Karpas-422 (cell line): ENCODE data around the gene FGF23. TPM values are rescaled to one million over a fixed set of nuclear protein-coding genes. Genes with fewer than 3 reads are reported as not detected.

Experiments
- DNase-seq: peaks from one replicate; pipeline ENCODE4 v3.0.0-alpha.2; 2015
- H2AFZ ChIP-seq: fragments of 200-600 bp; sonication (generic); 2 replicates; pipeline ENCODE4 v1.6.1; 2014; ENCODE audit warnings: antibody characterized with exemption, low read length, mixed read lengths
- H3K27ac ChIP-seq: fragments of 200-600 bp; sonication (generic); 2 replicates; pipeline ENCODE4 v1.5.1; 2014; ENCODE audit warnings: mild to moderate bottlenecking, low read length, moderate library complexity
- H3K27me3 ChIP-seq: fragments of 200-600 bp; sonication (generic); 2 replicates; pipeline ENCODE4 v1.6.1; 2014; ENCODE audit warnings: low read length, mixed read lengths
- H3K36me3 ChIP-seq: fragments of 200-600 bp; sonication (generic); 2 replicates; pipeline ENCODE4 v1.6.1; 2014; ENCODE audit warnings: low read length, mixed read lengths; ENCODE audit not compliant: insufficient read depth
- H3K4me1 ChIP-seq: fragments of 200-600 bp; sonication (generic); 2 replicates; pipeline ENCODE4 v1.6.1; 2014; ENCODE audit warnings: mild to moderate bottlenecking, low read length, mixed read lengths
- H3K4me2 ChIP-seq: fragments of 200-600 bp; sonication (generic); 2 replicates; pipeline ENCODE4 v1.6.1; 2014; ENCODE audit warnings: low read length, low read depth, mild to moderate bottlenecking; ENCODE audit not compliant: poor library complexity, severe bottlenecking
- H3K4me3 ChIP-seq: fragments of 200-600 bp; sonication (generic); 2 replicates; pipeline ENCODE4 v1.5.1; 2014; ENCODE audit warnings: mild to moderate bottlenecking, antibody characterized with exemption, low read length, mixed read lengths
- H3K79me2 ChIP-seq: fragments of 200-600 bp; sonication (generic); 2 replicates; pipeline ENCODE4 v1.6.1; 2014; ENCODE audit warnings: mild to moderate bottlenecking, low read length, mixed read lengths
- H3K9ac ChIP-seq: fragments of 200-600 bp; sonication (generic); 2 replicates; pipeline ENCODE4 v1.6.0; 2014; ENCODE audit warnings: low read length
- H3K9me2 ChIP-seq: fragments of 200-600 bp; sonication (generic), shearing (Covaris generic); replicated peaks from 2 replicates; pipeline ENCODE4 v1.6.0; 2014; ENCODE audit warnings: mild to moderate bottlenecking, low read length, moderate library complexity; ENCODE audit not compliant: insufficient read depth
- H3K9me3 ChIP-seq: fragments of 300-700, 200-600 bp; sonication (generic); 2 replicates; pipeline ENCODE4 v1.6.1; 2014; ENCODE audit warnings: low read length, mixed read lengths
- H4K20me1 ChIP-seq: fragments of 200-600 bp; sonication (generic); 2 replicates; pipeline ENCODE4 v1.6.1; 2014; ENCODE audit warnings: mild to moderate bottlenecking, antibody characterized with exemption, low read length, low read depth; ENCODE audit not compliant: insufficient read depth
- total RNA-seq: library from RNA; depleted of rRNA; stranded (reverse); fragments of >200 nt; shearing (Covaris generic); gene quantifications from 2 replicates; pipeline ENCODE4 v1.2.3, GENCODE V29; 2014; ENCODE audit warnings: low replicate concordance; rRNA removed

FGF23 gene
- not detected in 2 replicates for total RNA-seq

DNA sequence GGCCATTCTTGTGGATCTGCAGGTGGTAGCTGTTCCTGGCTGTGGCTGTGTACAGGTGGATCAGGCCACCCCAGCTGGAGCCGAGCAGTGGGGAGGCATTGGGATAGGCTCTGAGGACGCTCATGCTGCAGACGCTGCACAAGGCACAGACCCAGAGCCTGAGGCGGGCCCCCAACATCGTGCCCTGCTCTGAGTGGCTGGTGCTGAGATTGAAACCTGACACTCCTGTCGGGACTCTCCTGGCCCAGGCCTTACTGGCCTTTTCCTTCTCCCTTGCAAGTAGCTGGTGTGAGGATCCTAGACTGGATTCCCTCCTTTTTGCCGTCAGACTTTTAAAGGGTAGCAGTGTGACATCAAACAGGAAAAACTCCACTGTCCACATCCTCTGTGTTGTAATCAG, at the start of gene FGF23:
Gene FGF23 (minus strand): TSS at position 308 of the 400 bp plus-strand sequence. CDS start 130 bp downstream, at position 178.
- Histone ChIP-seq H3K27ac (no peak within 1 kb of the TSS), H3K4me2 (no peak within 1 kb of the TSS), H3K4me1 (no peaks in the 10 kb centered on the region), H3K4me3 (no peak within 1 kb of the TSS), H3K9me3 (no peaks in the 10 kb centered on the region), H3K79me2 (no peaks in the 10 kb centered on the region), H2AFZ (no peak within 1 kb of the TSS), H3K9ac (no peak within 1 kb of the TSS), H4K20me1 (no peaks in the 10 kb centered on the region), H3K9me2 (no peaks in the 10 kb centered on the region), H3K36me3 (no peaks in the 10 kb centered on the region), H3K27me3 (no peaks in the 10 kb centered on the region)
- DNase-seq, result no peak

DNA sequence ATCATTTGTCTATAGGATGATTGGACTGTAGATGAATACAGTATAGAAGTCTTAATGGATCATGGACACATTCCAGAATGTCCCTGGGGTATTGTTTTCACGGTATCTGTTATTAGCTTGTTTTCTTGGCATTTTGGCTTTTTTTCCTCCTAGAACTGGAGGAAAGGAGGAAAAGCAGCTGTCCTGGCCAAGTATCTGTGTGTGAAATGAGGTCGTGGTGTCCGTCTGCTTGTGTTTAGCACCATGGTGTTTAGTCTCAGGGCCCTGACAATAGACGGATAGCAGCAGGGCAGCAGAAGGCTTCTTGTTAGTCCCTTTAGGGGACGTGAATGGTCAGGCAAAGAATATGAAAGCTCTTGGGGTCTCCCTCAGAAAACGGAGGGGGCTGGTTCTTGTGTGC, 44.9 kb upstream of the FGF23 start:
- Histone ChIP-seq H3K9me3 (no peaks in the 10 kb centered on the region), H4K20me1 (no peaks in the 10 kb centered on the region), H3K27me3 (no peaks in the 10 kb centered on the region; the same call in 1 of the 2 replicates), H3K9ac (no peak overlapping the region), H3K4me3 (no peak overlapping the region), H3K4me2 (no peak overlapping the region), H3K4me1 (no peaks in the 10 kb centered on the region), H2AFZ (no peak overlapping the region), H3K79me2 (no peaks in the 10 kb centered on the region), H3K27ac (no peak overlapping the region), H3K36me3 (no peaks in the 10 kb centered on the region), H3K9me2 (no peaks in the 10 kb centered on the region)
- DNase-seq, result no peak

DNA sequence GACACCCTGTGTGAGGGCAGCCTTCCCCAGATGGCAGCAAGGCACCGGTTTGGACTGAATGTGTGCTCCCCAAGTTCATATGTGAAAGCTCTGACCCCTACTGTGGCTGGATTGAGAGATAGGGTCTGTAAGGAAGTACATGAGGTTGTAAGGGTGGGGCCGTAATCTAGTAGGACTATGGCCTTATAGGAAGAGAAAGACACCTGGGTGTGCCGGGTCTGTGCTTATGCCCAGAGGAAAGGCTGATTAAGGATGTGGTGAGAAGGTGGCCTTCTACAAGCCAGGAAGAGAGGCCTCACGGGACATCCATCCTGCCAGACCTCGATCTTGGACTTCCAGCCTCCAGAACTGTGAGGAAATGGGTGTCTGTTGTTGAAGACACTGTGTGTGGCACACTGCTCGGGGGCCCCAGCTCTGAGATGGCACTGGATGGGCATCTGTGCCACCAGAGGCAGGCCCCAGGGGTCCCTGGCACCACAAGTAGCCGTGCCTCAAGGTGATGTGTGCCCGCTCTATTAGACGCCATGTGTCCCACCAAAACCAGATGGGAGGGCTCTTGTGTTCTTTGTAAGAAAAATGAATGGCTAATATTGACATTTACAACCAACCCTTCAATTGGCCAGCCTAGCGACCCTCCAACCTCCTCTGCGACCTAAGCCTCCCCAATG, 44.1 kb upstream of the FGF23 start:
- Histone ChIP-seq H3K4me2 (no peak overlapping the region), H3K9me2 (no peaks in the 10 kb centered on the region), H3K4me3 (no peak overlapping the region), H3K9me3 (no peaks in the 10 kb centered on the region), H3K4me1 (no peaks in the 10 kb centered on the region), H3K27me3 (no peaks in the 10 kb centered on the region; the same call in 1 of the 2 replicates), H3K27ac (no peak overlapping the region), H3K36me3 (no peaks in the 10 kb centered on the region), H4K20me1 (no peaks in the 10 kb centered on the region), H3K9ac (no peak overlapping the region), H3K79me2 (no peaks in the 10 kb centered on the region), H2AFZ (no peak overlapping the region)
- no peak for DNase-seq

DNA sequence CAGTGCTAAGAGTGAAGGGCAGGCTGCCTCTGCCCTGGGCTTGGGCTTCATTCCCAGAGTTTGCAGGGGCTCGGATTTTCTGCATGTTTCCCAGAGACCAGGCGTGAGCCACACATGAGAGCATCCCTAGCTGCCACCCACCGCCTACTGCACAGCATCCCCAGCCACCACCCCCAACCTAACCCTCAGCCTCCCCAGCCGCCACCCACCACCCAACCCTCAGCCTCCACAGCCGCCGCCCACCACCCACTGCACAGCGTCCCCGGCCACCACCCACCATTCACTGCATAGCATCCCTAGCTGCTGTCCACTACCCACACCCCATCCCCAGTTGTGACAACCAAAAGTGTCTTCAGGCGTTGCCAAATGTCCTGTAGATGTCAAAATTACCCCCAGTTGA, 43.5 kb upstream of the FGF23 start:
- no peak for DNase-seq
- Histone ChIP-seq H3K4me3 (no peak overlapping the region), H3K9me2 (no peaks in the 10 kb centered on the region), H3K9me3 (no peaks in the 10 kb centered on the region), H2AFZ (no peak overlapping the region), H4K20me1 (no peaks in the 10 kb centered on the region), H3K9ac (no peak overlapping the region), H3K79me2 (no peaks in the 10 kb centered on the region), H3K4me1 (no peaks in the 10 kb centered on the region), H3K27me3 (no peaks in the 10 kb centered on the region; the same call in 1 of the 2 replicates), H3K27ac (no peak overlapping the region), H3K36me3 (no peaks in the 10 kb centered on the region), H3K4me2 (no peak overlapping the region)

DNA sequence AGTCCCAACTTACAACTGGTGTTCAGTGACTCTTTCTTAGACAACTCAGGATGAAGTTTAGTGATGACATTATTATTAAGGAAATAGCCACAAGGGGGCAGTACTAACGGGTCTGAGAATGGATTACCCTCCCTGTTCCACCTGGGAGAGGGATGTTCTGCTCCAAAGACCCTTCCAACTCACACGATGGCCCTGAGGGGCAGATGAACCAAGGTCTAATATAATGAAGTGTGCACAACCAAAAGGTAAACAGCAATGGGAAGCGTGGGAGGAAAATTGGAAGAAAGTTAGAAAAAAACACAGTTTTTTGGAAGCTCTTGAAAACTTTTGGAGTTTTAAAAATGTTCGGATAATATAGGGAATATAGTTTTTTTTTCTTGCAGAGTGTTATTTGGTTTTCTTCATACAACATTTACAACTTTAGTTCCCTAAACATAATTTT, 42.1 kb upstream of the FGF23 start:
- Histone ChIP-seq H2AFZ (no peak overlapping the region), H3K9ac (no peak overlapping the region), H3K9me3 (no peaks in the 10 kb centered on the region), H3K9me2 (no peaks in the 10 kb centered on the region), H3K79me2 (no peaks in the 10 kb centered on the region), H3K4me1 (no peaks in the 10 kb centered on the region), H3K36me3 (no peaks in the 10 kb centered on the region), H3K4me3 (no peak overlapping the region), H3K27me3 (no peaks in the 10 kb centered on the region; the same call in 1 of the 2 replicates), H3K27ac (no peak overlapping the region), H4K20me1 (no peaks in the 10 kb centered on the region), H3K4me2 (no peak overlapping the region)
- DNase-seq, result peak; percentile 82

DNA sequence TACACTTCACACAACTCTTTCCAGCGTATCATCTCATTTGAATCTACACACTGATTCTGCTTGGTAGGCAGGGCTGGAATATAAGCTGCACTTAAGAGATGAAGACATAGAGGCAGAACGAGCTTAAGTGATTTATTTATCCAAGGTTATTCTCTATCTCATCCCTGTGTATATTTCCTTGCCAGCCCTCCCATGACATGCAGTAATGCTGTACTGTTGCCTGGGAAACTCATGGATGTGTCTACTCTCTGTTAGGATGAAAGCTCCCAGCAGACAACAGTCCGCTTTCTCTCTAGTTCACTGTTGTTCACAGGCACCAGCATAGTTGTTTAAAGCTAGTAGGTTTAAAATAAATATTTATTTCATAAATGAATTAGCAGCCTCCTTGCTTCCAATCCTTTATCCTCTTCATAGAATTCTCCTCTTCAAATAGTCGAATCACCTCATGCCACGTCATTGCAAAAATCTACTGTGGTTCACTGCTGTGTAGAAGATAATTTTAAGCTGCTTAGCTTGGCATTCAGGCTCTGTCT, 40.7 kb upstream of the FGF23 start:
- no peaks in the 10 kb centered on the region; the same call in 1 of the 2 replicates for H3K27me3 ChIP-seq
- H3K79me2 ChIP-seq, result no peaks in the 10 kb centered on the region
- no peak for DNase-seq
- no peaks in the 10 kb centered on the region for H3K4me1 ChIP-seq
- H2AFZ ChIP-seq, result no peak overlapping the region
- H3K36me3 ChIP-seq, result no peaks in the 10 kb centered on the region
- no peak overlapping the region for H3K4me3 ChIP-seq
- H3K9me2 ChIP-seq, result no peaks in the 10 kb centered on the region
- no peak overlapping the region for H3K9ac ChIP-seq
- no peak overlapping the region for H3K27ac ChIP-seq
- H3K4me2 ChIP-seq, result no peak overlapping the region
- H4K20me1 ChIP-seq, result no peaks in the 10 kb centered on the region
- H3K9me3 ChIP-seq, result no peaks in the 10 kb centered on the region

DNA sequence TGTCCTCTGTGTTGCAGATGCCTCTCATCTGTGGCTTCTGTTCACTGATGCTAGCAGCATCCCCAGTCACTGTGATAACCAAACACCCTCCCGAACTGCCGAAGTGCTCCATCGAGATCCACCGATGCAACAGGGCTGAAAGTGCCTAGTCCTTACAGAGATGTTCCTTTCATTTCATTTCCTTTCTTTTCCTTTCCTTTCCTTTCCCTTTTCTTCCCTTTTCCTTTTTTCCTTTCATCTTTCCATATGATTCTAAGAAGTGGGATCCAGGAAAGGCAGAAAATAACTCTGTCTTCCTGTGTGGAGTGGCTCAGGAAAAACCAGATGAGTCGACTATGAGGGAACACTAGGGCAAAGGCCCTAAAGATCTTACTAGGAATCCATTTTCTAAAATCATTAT, 39.4 kb upstream of the FGF23 start:
- no peak for DNase-seq
- Histone ChIP-seq H3K4me3 (no peak overlapping the region), H3K9ac (no peak overlapping the region), H3K9me3 (no peaks in the 10 kb centered on the region), H3K9me2 (no peaks in the 10 kb centered on the region), H3K27me3 (no peaks in the 10 kb centered on the region; the same call in 1 of the 2 replicates), H3K27ac (no peak overlapping the region), H3K4me2 (no peak overlapping the region), H3K4me1 (no peaks in the 10 kb centered on the region), H2AFZ (no peak overlapping the region), H3K36me3 (no peaks in the 10 kb centered on the region), H3K79me2 (no peaks in the 10 kb centered on the region), H4K20me1 (no peaks in the 10 kb centered on the region)

DNA sequence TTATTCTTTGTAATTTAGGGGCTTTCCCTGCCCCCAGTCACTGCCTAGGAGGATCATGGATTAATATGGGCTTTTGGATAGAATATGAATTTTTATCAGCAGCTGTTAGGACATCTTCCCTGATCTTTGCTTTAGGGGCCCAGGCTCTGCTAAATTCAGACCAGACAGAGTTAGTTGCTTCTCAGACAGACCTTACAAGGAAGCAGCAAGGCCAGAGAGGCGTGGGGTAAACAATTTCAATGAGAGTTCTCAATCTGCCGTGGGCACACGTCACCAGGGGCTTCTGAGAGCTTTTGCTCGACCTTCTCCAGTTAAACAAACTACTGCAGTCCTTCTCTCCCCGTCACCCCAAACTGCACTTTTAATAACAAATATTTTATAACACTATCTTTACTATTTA, 38.4 kb upstream of the FGF23 start:
- no peaks in the 10 kb centered on the region for H3K4me1 ChIP-seq
- no peaks in the 10 kb centered on the region; the same call in 1 of the 2 replicates for H3K27me3 ChIP-seq
- H3K4me3 ChIP-seq, result no peak overlapping the region
- no peak for DNase-seq
- no peak overlapping the region for H3K9ac ChIP-seq
- no peaks in the 10 kb centered on the region for H3K9me2 ChIP-seq
- no peak overlapping the region for H3K27ac ChIP-seq
- no peaks in the 10 kb centered on the region for H3K9me3 ChIP-seq
- no peak overlapping the region for H3K4me2 ChIP-seq
- H3K36me3 ChIP-seq, result no peaks in the 10 kb centered on the region
- no peak overlapping the region for H2AFZ ChIP-seq
- H4K20me1 ChIP-seq, result no peaks in the 10 kb centered on the region
- no peaks in the 10 kb centered on the region for H3K79me2 ChIP-seq
